ENCODE results near the gene AFDN. TPM values are rescaled to one million over a fixed set of nuclear protein-coding genes. Genes with fewer than 3 reads are reported as not detected.

AFDN gene
- total and polyA plus RNA-seq, 9 donors: 24.4 to 266 (median 86.6) TPM

DNA sequence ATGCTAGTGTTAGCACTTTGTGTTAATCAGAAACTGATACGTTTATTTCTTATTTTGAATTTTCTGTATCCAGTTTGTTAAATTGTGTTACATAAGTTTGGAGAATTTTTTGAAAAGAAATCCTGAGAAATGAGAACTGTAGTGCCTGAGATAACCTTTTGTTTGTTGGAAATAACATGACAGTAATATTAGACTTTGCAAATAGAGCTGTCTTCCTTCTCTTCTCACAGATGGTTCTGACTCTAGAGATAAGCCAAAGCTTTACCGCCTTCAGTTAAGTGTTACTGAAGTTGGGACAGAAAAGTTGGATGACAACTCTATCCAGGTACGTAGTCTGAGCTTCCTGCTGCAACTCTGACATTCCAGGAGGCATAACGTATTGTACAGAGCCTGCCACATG is 69.9 kb downstream of the AFDN start:
- Histone ChIP-seq H3K4me1 (ENCODE audit: insufficient read depth) (no peaks in the 10 kb centered on the region), H3K9me3 (no peaks in the 10 kb centered on the region), H3K4me3 (no peak overlapping the region), H3K27me3 (no peaks in the 10 kb centered on the region), H3K27ac (no peak overlapping the region), H3K36me3 (no peaks in the 10 kb centered on the region)
- WGBS, 3 donors: 72 to 78% (median 73%) methylated on average over 4 of the region's 4 CpGs
- TF ChIP-seq POLR2A (IDR thresholded peaks at IDR 0.05) (no peak), EP300 (IDR thresholded peaks at IDR 0.05) (no peak)
- TF ChIP-seq, protein P1, sequence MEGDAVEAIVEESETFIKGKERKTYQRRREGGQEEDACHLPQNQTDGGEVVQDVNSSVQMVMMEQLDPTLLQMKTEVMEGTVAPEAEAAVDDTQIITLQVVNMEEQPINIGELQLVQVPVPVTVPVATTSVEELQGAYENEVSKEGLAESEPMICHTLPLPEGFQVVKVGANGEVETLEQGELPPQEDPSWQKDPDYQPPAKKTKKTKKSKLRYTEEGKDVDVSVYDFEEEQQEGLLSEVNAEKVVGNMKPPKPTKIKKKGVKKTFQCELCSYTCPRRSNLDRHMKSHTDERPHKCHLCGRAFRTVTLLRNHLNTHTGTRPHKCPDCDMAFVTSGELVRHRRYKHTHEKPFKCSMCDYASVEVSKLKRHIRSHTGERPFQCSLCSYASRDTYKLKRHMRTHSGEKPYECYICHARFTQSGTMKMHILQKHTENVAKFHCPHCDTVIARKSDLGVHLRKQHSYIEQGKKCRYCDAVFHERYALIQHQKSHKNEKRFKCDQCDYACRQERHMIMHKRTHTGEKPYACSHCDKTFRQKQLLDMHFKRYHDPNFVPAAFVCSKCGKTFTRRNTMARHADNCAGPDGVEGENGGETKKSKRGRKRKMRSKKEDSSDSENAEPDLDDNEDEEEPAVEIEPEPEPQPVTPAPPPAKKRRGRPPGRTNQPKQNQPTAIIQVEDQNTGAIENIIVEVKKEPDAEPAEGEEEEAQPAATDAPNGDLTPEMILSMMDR (IDR thresholded peaks at IDR 0.05): no peak
- intact Hi-C loops (cut with DNase I): loop anchor here in 2 of 4 donors (5.0 to 10.0 kb wide), 2 partner anchors 409 to 672 kb away; no protein-coding TSS in a partner anchor
- no peak for DNase-seq

DNA sequence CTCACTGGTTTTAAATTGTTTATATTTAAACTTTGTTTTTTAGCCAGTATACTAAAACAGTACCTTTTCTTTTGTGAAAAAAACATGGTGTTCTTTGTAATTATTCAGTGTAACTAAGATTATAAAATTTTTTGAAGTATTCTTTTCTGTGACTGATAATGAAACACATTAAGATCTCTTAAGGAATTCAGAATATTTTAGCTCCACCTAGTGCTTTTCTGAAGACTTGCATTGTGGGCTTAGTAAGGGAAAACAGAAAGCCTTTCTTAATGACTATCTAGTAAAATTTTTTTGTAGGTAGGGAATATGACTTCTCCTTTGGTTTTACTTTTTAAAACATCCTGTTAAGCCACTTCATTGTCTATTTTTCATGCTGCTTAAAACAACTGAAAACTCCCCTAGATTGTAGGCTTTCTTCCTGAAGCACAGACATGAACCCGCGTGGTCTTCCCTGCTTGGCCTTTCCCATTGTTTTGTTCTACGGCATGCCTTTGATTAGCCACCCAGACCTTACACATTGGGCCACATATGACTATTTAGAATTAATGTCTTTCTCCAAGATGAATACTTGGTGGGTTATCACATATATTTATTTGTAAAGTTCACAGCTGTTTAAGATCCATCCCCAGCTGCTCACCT is 72.1 kb downstream of the AFDN start:
- H3K27ac ChIP-seq: no peak overlapping the region
- no peak for DNase-seq
- H3K9me3 ChIP-seq: no peaks in the 10 kb centered on the region
- H3K4me1 ChIP-seq (ENCODE audit: insufficient read depth): no peaks in the 10 kb centered on the region
- TF ChIP-seq POLR2A (IDR thresholded peaks at IDR 0.05): no peak
- TF ChIP-seq, protein P1 (IDR thresholded peaks at IDR 0.05): peak; percentile 43 to 60 (median 54)
- 84 to 85% (median 85%) methylated on average over 3 of the region's 3 CpGs for WGBS, 3 donors
- intact Hi-C loops (cut with DNase I): loop anchor here in 3 of 4 donors (2.0 to 10.0 kb wide), 3 partner anchors 411 to 674 kb away; no protein-coding TSS in a partner anchor
- no peaks in the 10 kb centered on the region for H3K36me3 ChIP-seq
- H3K27me3 ChIP-seq: no peaks in the 10 kb centered on the region
- no peak overlapping the region for H3K4me3 ChIP-seq

DNA sequence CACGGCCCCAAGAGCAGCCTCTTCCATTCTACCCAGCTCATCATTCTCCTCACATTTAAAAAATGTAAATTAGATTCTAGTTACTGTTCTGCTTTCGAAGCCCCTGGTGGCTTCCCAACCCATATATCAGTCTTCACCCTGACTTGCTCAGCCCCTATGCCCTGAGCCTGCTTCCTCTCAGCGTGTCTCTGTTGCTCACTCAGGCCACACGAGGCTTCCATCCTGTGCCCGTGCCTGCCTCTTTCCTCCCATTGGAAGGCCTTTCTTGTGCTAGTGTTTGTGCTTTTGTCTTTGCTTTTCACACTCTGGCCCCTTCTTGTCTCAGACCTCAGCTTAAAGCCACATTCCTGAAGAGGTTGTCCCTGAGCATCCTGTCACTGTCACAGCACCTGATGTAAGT is 78.1 kb downstream of the AFDN start:
- Histone ChIP-seq H3K36me3 (no peaks in the 10 kb centered on the region), H3K27me3 (no peaks in the 10 kb centered on the region), H3K9me3 (no peaks in the 10 kb centered on the region), H3K4me3 (no peak overlapping the region), H3K27ac (no peak overlapping the region), H3K4me1 (ENCODE audit: insufficient read depth) (no peaks in the 10 kb centered on the region)
- no peak for DNase-seq
- intact Hi-C loops (cut with DNase I): loop anchor here in 2 of 4 donors (5.0 kb wide), 2 partner anchors 417 to 682 kb away; no protein-coding TSS in a partner anchor
- WGBS, 3 donors: 79 to 86% (median 83%) methylated on average over 5 of the region's 5 CpGs
- TF ChIP-seq POLR2A (IDR thresholded peaks at IDR 0.05) (no peak), EP300 (IDR thresholded peaks at IDR 0.05) (no peak)
- TF ChIP-seq, protein P1 (IDR thresholded peaks at IDR 0.05): no peak

DNA sequence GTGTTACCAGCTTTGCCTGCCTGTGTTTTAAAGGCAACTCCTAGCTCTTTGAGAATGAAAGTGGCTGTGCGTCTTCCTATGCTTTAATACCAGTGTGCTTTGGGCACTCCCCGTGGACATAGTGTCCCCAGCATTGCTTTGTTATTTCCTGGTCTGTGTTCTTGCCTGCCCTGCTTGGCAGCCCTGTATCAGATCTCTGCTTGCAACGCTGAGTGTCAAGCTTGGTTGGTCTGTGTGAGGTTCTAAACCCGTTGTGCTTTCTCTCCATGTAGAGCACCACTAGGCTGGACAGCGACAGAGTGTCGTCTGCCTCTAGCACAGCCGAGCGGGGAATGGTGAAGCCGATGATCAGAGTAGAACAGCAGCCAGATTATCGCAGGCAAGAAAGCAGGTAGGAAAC is 80.2 kb downstream of the AFDN start:
- Histone ChIP-seq H3K4me3 (no peak overlapping the region), H3K27me3 (no peaks in the 10 kb centered on the region), H3K4me1 (ENCODE audit: insufficient read depth) (no peaks in the 10 kb centered on the region), H3K27ac (no peak overlapping the region), H3K36me3 (no peaks in the 10 kb centered on the region), H3K9me3 (no peaks in the 10 kb centered on the region)
- intact Hi-C loops (cut with DNase I): no loop called here
- WGBS, 3 donors: 41 to 62% (median 53%) methylated on average over 10 of the region's 10 CpGs
- DNase-seq: peak in 1 of 5 donors; percentile 30
- TF ChIP-seq, protein P1 (IDR thresholded peaks at IDR 0.05): no peak
- TF ChIP-seq EP300 (IDR thresholded peaks at IDR 0.05) (no peak), POLR2A (IDR thresholded peaks at IDR 0.05) (no peak)
